Adrenal gland (tissue), 5 donors: ENCODE data around the gene KIAA0513.

Experiments
- CTCF ChIP-seq, 6 experiments: fragments of 450-650 bp in 4 of 6; fragments of 200-600 bp in 2 of 6; sonication (generic) in 1 of 6; IDR thresholded peaks; 1 replicate in 5 of 6; 2 replicates in 1 of 6; pipeline versions ENCODE4 v1.5.1 to v1.8.0; 2016 to 2021; ENCODE audit warnings: antibody characterized with exemption in 6 of 6, mild to moderate bottlenecking in 2 of 6, moderate library complexity in 1 of 6
- POLR2A ChIP-seq, 2 donors: fragments of 450-650 bp; IDR thresholded peaks; one replicate each; pipeline ENCODE4 v1.6.1; 2017; ENCODE audit warnings: antibody characterized with exemption in 2 of 2, mild to moderate bottlenecking in 2 of 2, moderate library complexity in 1 of 2
- donor health status: DM: no; HTN: no; CAD: no.

- TF ChIP-seq CTCF (IDR thresholded peaks at IDR 0.05) (no peak), POLR2A (IDR thresholded peaks at IDR 0.05) (no peak)
Measured at GRCh38 chr16:85111184-85111583, 83.6 kb downstream of the KIAA0513 start.
